GM12878 (cell line): Measurements from ENCODE around the gene METTL13.

Experiments used
- CBX5 ChIP-seq: sonication (generic); IDR thresholded peaks from 2 replicates; pipeline ENCODE4 v1.6.1; 2016; ENCODE audit warnings: low read depth, moderate library complexity, mild to moderate bottlenecking, inconsistent platforms
- CEBPB ChIP-seq, 2 experiments: fragments of 150-350 bp in 1 of 2; IDR thresholded peaks; 2 replicates each; pipeline ENCODE4 v1.6.1; 2012 to 2014; ENCODE audit warnings: low read depth in 2 of 2, low read length in 2 of 2, borderline replicate concordance in 1 of 2, inconsistent platforms in 1 of 2
- EP300 ChIP-seq, 2 experiments: fragments of 150-350 bp in 1 of 2; IDR thresholded peaks; 2 replicates each; pipeline ENCODE4 v1.6.1; 2011 to 2012; ENCODE audit warnings: low read depth in 2 of 2, low read length in 2 of 2, borderline replicate concordance in 1 of 2, improper control_type of control experiment in 1 of 2, inconsistent platforms in 1 of 2; ENCODE audit not compliant: control insufficient read depth in 1 of 2
- KDM1A ChIP-seq: fragments of 200-600 bp; sonication (generic); IDR thresholded peaks from 2 replicates; pipeline ENCODE4 v1.6.1; 2016; ENCODE audit warnings: borderline replicate concordance
- POLR2AphosphoS5 ChIP-seq: IDR thresholded peaks from 2 replicates; pipeline ENCODE4 v1.6.1; 2011; ENCODE audit warnings: mild to moderate bottlenecking, low read length, inconsistent platforms
- RFX5 ChIP-seq: IDR thresholded peaks from 2 replicates; pipeline ENCODE4 v1.6.1; 2011; ENCODE audit warnings: low read depth, low read length, improper control_type of control experiment
- SUZ12 ChIP-seq: fragments of 200-600 bp; sonication (generic); IDR thresholded peaks from one replicate; pipeline ENCODE4 v1.6.1; 2018; ENCODE audit warnings: antibody characterized with exemption, mild to moderate bottlenecking; ENCODE audit not compliant: unreplicated experiment
- TF ChIP-seq, protein P1 (sequence below): IDR thresholded peaks from 2 replicates; pipeline ENCODE4 v1.6.1; 2012; ENCODE audit warnings: mild to moderate bottlenecking, low read depth, low read length
- TF ChIP-seq, protein P2 (sequence below), 3 experiments: IDR thresholded peaks in 2 of 3; conservative IDR thresholded peaks in 1 of 3; 2 replicates each; pipeline ENCODE4 v1.5.1; 2011; ENCODE audit warnings: low read depth in 3 of 3, low read length in 3 of 3, mild to moderate bottlenecking in 3 of 3, control low read depth in 2 of 3, moderate library complexity in 2 of 3, inconsistent platforms in 1 of 3, mixed read lengths in 1 of 3; ENCODE audit not compliant: control insufficient read depth in 2 of 3, insufficient read depth in 1 of 3; ENCODE audit errors: extremely low read depth in 1 of 3

DNA sequence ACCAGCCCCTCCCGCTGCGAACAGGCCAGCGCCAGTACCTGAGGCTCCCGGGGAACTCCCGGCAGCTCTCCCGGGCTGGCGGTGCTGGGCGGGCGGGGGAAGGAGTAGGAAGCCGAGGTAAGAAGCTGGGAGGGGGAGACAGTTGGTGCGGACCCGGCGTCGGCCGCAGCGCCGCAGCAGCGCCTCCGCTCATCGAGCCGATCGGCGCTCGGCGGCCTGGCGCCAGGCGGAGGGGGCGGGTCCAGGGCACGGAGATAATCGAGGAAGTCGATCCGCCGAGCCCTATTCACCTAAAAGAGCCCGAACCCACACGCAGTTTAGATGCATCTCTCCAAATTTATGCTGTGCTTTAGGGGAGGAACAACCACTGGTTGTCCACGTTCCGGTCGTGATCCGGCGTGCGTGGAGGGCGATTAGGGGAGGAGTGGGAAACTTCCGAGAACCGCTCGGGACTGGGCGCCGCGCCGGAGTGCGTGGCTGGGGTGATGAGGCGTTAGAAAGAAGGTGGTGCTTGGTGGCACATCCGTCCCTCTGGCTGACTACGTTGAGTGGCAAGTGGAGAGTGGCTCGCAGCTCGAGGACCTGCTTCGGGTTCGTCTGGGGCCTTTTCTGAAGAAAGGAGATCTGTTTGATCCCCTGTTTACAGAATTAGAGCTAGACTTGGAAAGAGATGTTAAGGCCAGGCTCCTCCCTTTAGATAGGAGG lies 39.4 kb upstream of the METTL13 start, which contains the start of gene VAMP4:
- no peak for TF ChIP-seq KDM1A
- TF ChIP-seq SUZ12, result no peak
- TF ChIP-seq CEBPB (IDR thresholded peaks at IDR 0.05; ENCODE audit: borderline replicate concordance in 1 of 2, low read depth in 2 of 2, low read length in 2 of 2), result no peak
- TF ChIP-seq EP300 (IDR thresholded peaks at IDR 0.05; ENCODE audit: borderline replicate concordance in 1 of 2, control insufficient read depth in 1 of 2, low read depth in 2 of 2, low read length in 2 of 2), result no peak
- TF ChIP-seq, protein P1, sequence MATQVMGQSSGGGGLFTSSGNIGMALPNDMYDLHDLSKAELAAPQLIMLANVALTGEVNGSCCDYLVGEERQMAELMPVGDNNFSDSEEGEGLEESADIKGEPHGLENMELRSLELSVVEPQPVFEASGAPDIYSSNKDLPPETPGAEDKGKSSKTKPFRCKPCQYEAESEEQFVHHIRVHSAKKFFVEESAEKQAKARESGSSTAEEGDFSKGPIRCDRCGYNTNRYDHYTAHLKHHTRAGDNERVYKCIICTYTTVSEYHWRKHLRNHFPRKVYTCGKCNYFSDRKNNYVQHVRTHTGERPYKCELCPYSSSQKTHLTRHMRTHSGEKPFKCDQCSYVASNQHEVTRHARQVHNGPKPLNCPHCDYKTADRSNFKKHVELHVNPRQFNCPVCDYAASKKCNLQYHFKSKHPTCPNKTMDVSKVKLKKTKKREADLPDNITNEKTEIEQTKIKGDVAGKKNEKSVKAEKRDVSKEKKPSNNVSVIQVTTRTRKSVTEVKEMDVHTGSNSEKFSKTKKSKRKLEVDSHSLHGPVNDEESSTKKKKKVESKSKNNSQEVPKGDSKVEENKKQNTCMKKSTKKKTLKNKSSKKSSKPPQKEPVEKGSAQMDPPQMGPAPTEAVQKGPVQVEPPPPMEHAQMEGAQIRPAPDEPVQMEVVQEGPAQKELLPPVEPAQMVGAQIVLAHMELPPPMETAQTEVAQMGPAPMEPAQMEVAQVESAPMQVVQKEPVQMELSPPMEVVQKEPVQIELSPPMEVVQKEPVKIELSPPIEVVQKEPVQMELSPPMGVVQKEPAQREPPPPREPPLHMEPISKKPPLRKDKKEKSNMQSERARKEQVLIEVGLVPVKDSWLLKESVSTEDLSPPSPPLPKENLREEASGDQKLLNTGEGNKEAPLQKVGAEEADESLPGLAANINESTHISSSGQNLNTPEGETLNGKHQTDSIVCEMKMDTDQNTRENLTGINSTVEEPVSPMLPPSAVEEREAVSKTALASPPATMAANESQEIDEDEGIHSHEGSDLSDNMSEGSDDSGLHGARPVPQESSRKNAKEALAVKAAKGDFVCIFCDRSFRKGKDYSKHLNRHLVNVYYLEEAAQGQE, result no peak
- TF ChIP-seq CBX5, result peak; percentile 89; the same call in 1 of the 2 replicates
- TF ChIP-seq, protein P2, sequence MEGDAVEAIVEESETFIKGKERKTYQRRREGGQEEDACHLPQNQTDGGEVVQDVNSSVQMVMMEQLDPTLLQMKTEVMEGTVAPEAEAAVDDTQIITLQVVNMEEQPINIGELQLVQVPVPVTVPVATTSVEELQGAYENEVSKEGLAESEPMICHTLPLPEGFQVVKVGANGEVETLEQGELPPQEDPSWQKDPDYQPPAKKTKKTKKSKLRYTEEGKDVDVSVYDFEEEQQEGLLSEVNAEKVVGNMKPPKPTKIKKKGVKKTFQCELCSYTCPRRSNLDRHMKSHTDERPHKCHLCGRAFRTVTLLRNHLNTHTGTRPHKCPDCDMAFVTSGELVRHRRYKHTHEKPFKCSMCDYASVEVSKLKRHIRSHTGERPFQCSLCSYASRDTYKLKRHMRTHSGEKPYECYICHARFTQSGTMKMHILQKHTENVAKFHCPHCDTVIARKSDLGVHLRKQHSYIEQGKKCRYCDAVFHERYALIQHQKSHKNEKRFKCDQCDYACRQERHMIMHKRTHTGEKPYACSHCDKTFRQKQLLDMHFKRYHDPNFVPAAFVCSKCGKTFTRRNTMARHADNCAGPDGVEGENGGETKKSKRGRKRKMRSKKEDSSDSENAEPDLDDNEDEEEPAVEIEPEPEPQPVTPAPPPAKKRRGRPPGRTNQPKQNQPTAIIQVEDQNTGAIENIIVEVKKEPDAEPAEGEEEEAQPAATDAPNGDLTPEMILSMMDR (IDR thresholded peaks at IDR 0.05 in 2 of 3, conservative IDR thresholded peaks at IDR 0.05 in 1 of 3; ENCODE audit: control insufficient read depth in 2 of 3, extremely low read depth in 1 of 3, insufficient read depth in 1 of 3, low read depth in 3 of 3, low read length in 3 of 3), result no peak
- 0 out of 2 replicates have a peak, but pooled peaks have one; percentile 22 for TF ChIP-seq RFX5
- TF ChIP-seq POLR2AphosphoS5, result peak; percentile 89
